HG02970 (cell line): ENCODE measurements around the gene ADRA1B.

Source experiments
- ATAC-seq: cut with Tn5 transposase; IDR thresholded peaks from one replicate; pipeline ENCODE4 v1.9.1; 2021; ENCODE audit warnings: mild to moderate bottlenecking, moderate library complexity, moderate number of reproducible peaks; ENCODE audit not compliant: unreplicated experiment, low FRiP score

The ADRA1B gene

DNA sequence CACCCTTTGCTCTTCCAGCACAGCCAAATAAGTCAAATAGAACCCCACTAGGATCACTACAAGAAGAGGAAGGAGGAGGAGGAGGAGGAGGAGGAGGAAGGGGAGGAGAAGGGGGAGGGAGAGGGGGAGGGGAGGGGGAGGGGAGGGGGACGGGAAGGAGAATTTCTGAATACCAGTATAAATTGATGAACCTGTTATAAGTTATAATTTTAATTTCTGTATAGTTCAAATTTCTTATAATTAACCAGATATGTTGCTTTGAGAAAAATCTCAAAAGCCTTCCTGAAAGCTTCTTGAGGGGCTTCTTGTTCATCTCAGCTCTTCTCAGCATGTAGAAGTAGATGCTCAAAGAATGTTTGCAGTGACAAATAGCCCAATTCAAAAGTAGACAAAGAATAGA lies 15.0 kb upstream of the ADRA1B start:
- no peak for ATAC-seq

DNA sequence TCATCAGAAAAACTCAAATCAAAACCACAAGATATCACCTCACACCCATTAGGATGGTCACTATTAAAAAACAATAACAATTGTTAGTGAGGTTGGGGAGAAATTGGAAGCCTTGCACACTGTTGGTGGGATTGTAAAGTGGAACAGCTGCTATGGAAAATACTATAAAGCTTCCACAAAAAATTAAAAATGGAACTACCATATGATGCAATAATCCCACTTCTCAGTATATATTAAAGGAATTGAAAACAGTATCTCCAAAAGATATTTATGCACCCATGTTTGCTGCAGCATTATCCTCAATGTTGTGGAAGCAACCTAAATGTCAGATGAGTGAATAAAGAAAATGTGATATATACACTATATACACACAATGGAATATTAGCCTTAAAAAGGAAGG lies 14.5 kb upstream of the ADRA1B start:
- ATAC-seq: no peak

DNA sequence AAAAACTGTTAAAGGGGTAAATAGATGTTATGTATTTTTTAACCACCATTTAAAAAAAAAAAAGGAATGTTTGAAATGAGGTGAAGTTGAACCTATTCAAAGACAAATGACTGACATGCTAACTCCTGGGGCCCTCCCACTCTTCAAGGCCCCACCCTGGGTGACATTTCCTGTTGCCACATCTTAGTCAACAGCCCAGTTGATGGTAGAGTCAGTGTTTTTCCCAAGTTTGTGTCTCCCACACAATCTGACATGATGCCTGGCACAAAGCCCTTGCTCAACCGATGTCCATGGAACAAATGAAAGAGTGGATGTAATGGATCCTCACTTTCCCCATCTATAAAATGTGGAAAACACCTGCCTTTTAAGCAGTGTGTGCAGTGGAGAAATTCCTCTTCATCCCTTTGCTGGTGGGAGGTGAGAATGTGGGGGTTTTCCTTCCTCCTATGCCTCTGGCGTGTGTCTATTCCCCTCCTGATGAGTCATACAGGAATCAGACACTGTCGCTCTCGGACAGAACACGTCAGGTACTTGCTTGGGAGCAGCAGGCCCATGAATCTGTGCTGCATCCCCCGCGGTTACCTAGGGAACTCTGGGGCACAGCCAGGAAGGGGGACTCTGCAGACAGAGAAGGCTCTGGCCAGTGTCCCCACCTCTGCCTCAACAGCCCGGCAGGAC lies 13.7 kb upstream of the ADRA1B start:
- ATAC-seq: no peak

DNA sequence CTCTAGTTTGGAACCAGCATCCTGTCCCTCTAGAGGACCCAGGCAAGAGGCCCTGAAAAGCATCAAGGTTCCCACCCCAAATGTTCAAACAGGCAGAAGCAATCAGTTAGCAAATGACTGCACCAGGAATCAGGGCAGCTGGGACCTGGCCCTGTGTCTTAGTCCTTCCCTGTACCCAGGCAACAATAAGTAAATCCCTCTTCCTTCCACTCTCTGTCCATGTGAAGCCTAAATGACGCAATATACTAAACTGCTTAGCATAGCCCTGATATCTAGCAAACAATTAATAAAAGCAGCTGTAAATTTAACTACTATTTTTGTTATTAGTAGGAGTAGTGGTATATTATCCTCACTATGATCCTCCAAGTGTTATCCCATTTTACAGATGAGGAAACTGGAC lies 13.2 kb upstream of the ADRA1B start:
- ATAC-seq: no peak

DNA sequence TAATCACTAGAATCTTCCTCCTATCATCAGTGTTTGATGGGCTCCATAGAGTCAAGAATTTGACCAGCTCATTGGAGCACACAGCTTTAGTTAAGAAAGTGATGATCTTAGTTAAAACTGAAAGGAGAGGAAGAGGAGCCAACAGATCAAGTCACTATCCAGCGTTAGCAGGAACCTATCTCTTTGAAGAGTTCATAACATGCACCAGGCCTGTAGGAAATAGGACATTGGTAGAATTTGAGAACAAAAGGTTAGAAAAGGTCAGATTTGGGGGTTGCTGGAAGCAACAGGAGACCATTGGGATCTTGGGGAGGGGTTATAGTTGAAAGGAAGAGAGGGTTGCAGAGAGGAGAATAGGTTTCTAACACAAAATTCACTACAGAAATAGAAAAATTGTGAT lies 11.4 kb upstream of the ADRA1B start:
- ATAC-seq: no peak

DNA sequence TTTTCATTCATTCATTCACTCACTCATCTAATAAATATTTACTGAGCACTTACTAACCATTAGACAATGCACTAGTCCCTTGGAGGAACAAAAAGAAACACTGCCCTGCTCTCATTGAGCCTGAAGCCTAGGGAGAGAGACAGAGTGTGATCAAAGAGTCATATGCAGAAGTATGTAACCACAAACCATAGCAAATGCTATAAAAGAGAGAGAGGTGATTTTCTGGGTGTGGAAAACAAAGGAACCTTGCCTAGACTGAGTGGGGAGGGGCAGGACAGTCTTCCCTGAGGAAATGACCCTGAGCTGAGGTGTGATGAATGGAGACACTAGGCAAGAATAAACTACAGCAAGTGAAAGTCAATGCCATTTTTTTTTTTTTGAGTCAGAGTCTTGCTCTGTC lies 10.8 kb upstream of the ADRA1B start:
- ATAC-seq: no peak

DNA sequence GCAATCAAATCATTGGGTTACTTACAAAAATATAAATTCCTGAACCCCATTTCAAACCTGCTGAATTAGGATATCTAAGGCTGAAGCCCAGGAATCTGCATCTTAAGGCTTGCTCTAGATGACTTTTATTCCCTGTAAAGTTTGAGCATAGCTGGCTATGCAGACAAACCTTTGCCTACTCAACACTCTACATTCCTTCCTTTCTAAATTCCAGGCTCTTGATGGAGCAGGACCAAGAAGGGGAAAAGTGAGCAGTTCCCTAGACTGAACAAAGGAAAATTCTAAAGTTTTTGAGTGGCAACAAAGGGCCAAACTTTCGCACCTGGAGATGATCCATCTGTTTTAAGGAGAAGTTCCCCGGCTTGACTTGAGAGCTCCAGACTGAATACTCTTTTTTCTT lies 9.8 kb upstream of the ADRA1B start:
- no peak for ATAC-seq

DNA sequence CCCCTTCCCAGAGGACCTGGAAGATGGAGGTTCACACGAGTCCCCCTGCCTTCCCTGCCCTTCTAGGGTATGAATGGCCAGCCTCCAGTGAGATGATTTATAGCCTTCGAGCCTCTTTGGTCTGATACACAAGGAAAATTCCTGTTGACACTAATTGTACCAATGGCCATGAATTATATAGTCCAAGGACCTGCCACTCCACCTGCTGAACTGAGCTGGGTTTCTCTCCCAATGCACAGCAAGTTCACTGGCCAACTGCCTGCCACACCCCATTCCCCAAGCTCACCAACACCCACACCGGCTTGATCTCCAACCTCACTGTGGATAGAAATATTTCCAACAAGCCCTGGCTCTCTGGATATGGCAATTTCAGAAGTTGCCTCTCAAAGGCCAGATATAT lies 9.3 kb upstream of the ADRA1B start:
- no peak for ATAC-seq

DNA sequence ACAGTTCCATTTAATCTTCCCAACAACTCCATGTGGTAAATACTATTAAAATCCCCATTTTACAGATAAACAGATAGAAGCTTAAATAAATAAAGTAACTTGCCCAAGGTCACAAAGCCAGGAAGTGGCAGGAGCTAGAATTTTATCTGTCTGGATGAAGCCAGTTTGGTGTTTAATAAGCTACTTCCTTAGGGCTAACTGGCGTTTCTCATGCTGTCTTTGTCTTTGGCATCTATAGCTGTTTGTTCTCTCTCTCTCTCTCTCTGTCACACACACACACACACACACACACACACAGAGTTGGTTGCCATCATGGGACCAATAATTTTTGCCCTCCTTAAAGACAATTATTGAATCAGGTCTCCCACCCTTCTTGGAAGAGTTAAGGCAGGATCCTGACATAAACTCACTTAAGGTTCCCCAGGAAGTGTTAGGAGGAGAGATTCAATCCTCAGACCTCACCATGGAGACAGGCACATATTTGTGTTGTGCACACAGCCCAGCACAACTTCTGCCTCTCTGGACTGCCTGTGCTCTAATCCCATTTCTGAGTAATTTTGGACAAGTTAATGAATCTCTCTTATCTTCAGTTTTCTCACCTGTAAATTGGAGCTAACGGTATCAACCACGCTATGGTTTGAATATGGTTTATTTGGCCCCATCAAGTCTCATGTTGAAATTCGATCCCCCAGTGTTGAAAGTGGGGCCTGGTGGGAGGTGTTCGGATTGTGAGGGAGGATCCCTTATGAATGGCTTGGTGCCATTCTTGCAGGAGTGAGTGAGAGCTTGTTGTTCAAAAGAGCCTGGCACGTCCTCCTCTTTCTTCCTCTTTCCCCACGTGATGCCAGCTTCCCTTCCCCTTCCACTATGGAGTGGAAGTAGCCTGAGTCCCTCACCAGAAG lies 8.3 kb upstream of the ADRA1B start:
- no peak for ATAC-seq

DNA sequence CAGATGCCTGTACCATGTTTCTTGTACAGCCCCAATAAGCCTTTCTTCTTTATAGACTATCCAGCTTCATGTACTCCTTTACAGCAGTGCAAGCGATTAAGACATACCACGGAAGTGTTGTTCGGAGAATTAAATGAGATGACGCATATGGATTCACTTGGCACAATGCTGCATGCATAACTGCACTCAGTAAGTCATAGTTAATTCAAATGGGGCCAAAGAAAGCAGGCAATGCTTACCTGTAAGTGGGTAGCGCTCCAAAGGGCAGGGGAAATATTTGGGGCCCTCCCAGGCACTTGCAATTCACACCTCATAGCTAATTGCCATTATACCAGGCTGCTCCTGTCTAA lies 7.7 kb upstream of the ADRA1B start:
- ATAC-seq: no peak

DNA sequence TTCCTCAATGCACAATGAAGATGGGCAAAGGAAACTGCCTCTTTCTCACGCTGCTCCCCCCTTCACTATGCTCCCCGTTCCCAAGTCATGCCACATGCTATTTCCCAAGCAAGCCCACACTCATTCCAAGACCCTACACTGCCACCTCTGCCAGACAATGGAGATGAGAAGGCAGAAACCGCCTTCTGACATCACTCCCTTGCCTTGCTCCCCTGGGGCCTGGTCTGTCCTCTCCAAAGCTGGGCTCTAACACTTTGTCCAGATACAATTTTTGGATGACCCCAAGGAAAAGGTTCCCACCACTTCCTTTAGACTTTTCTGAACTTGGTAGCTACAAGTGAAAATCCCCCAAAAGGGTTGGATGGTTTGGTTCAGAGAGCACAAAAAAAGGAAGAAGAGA lies 7.2 kb upstream of the ADRA1B start:
- no peak for ATAC-seq

DNA sequence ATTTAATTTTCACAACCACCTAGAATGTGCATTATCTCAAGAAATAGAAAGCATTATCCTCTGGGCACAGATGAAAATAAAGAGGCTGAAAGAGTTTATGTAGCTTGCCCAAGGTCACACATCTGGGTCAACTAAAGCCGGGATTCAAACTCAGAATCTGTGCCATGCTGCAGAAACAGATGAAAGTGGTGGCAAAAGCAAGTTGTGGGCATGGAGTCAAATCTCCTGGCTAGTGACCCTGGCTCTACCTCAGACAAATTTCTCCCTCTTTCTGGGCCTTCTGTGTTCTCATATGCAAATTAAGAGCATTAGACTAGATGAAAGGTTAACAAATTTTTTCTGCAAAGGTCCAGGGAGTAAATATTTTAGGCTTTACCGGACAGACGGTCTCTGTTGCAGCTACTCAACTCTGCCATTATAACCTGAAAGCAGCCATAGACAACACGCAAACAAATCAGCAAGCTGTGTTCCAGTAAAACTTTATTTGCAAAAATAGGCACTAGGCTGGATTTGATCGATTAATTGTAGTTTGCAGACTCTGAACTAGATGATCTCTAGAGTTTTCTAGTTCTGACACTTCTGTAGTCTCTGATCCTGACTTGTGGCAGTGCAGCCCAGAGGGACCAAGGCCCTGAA lies 6.0 kb upstream of the ADRA1B start:
- ATAC-seq: no peak

DNA sequence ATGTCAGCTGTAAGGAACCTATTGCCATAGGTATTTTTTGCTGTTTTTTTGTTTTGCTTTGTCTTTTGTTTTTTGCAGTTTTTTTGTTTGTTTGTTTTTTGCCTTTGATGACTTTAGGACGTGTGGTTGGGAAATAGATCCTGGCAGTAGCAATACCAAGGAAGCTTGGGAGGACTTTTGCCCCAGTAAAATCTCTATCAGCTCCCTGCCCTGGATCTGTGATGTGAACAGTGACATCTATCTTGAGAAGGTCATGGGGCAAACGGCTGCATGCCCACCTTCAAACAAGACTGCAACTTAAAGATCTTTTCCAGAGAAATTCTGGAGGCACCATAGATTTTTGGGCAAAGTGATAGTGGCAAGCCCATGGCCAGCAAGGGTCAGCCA lies 5.4 kb upstream of the ADRA1B start:
- no peak for ATAC-seq

DNA sequence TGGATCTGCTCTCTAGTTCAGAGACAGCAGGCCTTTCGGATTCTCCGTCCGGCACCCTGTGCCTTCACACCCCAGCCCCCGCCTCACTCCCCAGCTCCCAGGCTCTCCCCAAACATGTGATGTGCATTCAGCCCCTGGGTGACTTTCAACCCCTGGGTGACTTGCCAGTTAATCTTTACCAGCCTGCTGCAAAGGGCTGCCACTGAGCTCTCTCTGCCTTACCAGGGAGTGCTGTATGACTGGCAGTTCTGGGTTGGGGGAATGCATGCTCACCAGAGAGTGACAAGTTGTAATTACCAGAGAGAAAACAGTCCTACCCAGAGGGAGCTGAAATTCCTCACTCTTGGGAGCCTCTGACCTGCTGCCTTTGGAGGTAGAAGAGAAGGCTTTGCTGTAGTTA lies 4.9 kb upstream of the ADRA1B start:
- ATAC-seq: no peak

DNA sequence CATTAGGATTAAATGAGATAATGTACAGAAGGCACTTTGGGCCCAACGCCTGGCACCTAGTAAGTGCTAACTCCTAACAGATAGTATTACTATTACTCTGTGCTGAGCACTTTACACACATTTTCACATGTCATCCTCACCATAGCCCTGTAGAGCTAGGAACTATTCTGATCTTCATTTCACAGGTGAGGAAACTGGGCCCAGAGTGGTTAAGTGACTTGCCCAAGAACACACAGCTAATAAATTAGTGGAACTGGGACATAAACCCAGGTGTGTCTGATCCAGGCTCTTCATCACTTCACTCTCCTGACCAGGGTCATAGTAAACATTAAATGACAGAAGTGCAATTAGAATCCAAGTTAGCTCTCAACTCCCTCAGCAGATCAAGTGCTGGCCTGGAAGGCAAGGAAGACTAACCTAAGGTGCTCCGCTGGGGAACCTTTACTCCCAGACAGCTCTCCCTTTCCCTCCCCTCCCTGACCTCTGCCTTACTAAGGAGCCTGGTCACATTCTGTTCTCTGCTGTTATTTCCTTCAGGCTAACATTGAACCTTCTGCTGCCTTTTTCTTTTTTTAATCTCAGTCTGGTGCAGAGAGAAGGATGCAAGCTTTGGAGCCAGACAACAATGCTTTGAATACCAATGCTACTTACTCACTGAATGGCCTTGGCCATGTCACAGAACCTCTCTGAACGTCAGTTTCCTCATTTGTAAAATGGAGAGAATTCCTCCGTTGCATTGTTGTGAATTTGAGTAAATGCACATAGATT lies 4.1 kb upstream of the ADRA1B start:
- no peak for ATAC-seq

DNA sequence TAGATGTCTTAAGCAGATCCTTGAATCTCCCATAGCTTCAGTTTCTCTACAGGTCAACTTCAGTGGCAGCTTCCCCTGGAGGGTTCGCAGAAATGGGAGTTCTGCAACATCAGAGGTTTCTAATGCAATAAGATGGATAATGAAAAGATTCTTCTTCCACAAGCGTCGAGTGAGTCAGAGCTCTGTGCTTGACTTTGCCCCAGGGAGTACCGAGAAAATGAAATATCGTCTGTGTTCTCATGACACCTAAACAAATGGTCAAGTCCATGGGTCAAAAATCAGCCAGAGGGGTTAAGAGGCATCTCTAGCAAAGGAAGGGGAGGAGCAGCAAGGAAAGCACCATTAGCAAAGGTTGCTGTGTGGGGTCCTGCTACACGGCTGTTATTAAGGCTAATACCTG lies 3.2 kb upstream of the ADRA1B start:
- ATAC-seq: no peak

DNA sequence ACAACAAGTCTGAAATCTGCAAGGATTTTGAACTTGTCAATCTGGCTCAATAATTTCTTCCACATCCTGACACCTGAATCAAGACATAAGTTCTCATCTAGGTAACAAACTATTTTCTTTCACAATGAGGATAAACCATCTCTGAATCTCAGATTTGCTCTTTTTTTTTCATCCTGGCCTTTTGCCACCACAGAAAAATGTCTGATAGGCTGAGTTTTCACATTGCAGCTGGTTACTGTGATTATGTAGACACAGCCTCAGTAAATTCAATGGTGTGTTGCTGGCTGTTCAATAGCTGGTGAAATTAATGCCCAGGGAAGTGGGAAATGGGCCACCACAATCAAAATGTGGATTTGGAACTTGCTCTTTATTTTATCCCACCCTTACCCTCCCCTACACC lies 2.8 kb upstream of the ADRA1B start:
- no peak for ATAC-seq

DNA sequence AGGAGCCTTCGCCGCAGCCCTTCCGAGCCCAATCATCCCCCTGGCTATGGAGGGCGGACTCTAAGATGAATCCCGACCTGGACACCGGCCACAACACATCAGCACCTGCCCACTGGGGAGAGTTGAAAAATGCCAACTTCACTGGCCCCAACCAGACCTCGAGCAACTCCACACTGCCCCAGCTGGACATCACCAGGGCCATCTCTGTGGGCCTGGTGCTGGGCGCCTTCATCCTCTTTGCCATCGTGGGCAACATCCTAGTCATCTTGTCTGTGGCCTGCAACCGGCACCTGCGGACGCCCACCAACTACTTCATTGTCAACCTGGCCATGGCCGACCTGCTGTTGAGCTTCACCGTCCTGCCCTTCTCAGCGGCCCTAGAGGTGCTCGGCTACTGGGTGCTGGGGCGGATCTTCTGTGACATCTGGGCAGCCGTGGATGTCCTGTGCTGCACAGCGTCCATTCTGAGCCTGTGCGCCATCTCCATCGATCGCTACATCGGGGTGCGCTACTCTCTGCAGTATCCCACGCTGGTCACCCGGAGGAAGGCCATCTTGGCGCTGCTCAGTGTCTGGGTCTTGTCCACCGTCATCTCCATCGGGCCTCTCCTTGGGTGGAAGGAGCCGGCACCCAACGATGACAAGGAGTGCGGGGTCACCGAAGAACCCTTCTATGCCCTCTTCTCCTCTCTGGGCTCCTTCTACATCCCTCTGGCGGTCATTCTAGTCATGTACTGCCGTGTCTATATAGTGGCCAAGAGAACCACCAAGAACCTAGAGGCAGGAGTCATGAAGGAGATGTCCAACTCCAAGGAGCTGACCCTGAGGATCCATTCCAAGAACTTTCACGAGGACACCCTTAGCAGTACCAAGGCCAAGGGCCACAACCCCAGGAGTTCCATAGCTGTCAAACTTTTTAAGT lies 819 bp downstream of the ADRA1B start:
- no peak for ATAC-seq

DNA sequence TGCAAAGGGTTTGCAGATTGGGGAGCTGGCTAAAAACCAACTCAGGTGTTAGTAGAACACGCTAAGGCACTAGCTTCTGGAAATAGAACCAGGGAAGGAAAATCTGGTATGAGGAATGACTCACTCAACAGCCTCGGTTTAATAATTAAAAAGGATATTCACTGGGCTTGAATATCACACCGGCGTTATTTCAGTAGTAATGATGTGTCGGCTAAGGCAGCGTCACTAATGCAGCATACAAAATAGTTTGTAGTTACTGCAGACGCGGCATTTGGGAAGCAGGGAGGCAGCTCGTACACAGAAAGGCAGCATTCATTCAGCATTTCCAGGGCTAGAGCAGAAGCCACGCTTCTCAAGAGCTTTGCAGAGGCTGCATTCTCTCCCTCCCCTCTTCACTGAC lies 1.7 kb downstream of the ADRA1B start:
- ATAC-seq: no peak

DNA sequence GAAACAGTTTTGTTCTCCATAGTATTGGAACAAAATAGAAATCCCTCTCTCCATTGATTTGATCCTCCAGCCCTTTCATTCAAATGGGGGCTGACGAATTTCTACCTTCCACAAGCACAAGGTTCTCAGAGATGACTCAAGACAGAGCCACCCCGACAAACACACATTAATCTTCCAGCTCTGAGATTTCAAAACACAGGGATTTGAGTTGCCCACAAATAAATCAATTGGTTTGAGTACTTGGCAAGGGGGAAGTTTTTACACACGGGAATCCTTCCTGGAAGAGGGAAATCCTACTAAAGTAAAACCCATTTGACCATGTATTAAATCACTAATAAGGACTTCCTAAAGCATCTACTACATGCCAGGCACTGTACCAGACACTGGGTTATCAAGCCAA lies 5.4 kb downstream of the ADRA1B start:
- no peak for ATAC-seq
